ENCODE measurements around the gene AKAP3. TPM values are rescaled to one million over a fixed set of nuclear protein-coding genes. Genes with fewer than 3 reads are reported as not detected.

AKAP3 gene
- total and polyA plus RNA-seq, 2 experiments from 2014 or later = 1.3 to 3.2 TPM

GRCh38 chr12:4584281-4584680, 64.6 kb downstream of the AKAP3 start (continued):
- TF ChIP-seq REST (IDR thresholded peaks at IDR 0.05; ENCODE audit: unreplicated experiment) (no peak), EZH2phosphoT487 (IDR thresholded peaks at IDR 0.05; ENCODE audit: unreplicated experiment) (no peak)

GRCh38 chr12:4580281-4580688, 68.6 kb downstream of the AKAP3 start:
- H3K4me3 ChIP-seq = no peak overlapping the region
- H3K4me2 ChIP-seq = peak overlapping the region; percentile 28; the same call in 1 of the 2 replicates
- H3K9me2 ChIP-seq (ENCODE audit: insufficient read depth) = no peaks in the 10 kb centered on the region
- no peaks in the 10 kb centered on the region for H3F3A ChIP-seq (replicated peaks; ENCODE audit: low read depth)
- no peak overlapping the region for H3K27ac Mint-ChIP-seq
- DNase-seq (ENCODE audit: low spot score) (no peak), ATAC-seq (peak; percentile 70)
- no peaks in the 10 kb centered on the region for H3K79me2 ChIP-seq (replicated peaks; ENCODE audit: insufficient read depth)
- H3K36me3 ChIP-seq (ENCODE audit: insufficient read depth) = no peaks in the 10 kb centered on the region
- H3K27ac ChIP-seq (ENCODE audit: low read depth) = no peak overlapping the region
- no peaks in the 10 kb centered on the region for H4K20me1 ChIP-seq (replicated peaks; ENCODE audit: insufficient read depth)
- no peaks in the 10 kb centered on the region for H3K36me3 Mint-ChIP-seq (ENCODE audit: low read depth)
- peaks cover 1% of the 10 kb centered on the region for H3K27me3 Mint-ChIP-seq (ENCODE audit: insufficient read depth, low read depth, poor library complexity)
- H3K4me1 ChIP-seq (ENCODE audit: insufficient read depth) = peaks cover 11% of the 10 kb centered on the region; the same call in 1 of the 2 replicates
- no peaks in the 10 kb centered on the region for H3K27me3 ChIP-seq (ENCODE audit: insufficient read depth)
- H3K9me3 Mint-ChIP-seq = no peaks in the 10 kb centered on the region
- peaks cover 8% of the 10 kb centered on the region for H3K4me1 Mint-ChIP-seq
- no peak overlapping the region for H3K4me3 Mint-ChIP-seq
- peak overlapping the region; percentile 40 for H2AFZ ChIP-seq
- no peak for TF ChIP-seq REST (IDR thresholded peaks at IDR 0.05; ENCODE audit: unreplicated experiment)
- TF ChIP-seq ZNF114 (CRISPR knock-in tag; IDR thresholded peaks at IDR 0.05) = no peak
- no peak for TF ChIP-seq POLR2AphosphoS5 (IDR thresholded peaks at IDR 0.05; ENCODE audit: low read depth)
- no peak for TF ChIP-seq ZNF462 (CRISPR knock-in tag; IDR thresholded peaks at IDR 0.05)
- TF ChIP-seq ETS1 (IDR thresholded peaks at IDR 0.05) = no peak
- TF ChIP-seq JUNB (IDR thresholded peaks at IDR 0.05; ENCODE audit: unreplicated experiment) = no peak
- TF ChIP-seq CREB1 (CRISPR knock-in tag; IDR thresholded peaks at IDR 0.05; ENCODE audit: low read depth) = no peak
- TF ChIP-seq NANOG (IDR thresholded peaks at IDR 0.05; ENCODE audit: borderline replicate concordance) = no peak
- TF ChIP-seq EZH2phosphoT487 (IDR thresholded peaks at IDR 0.05; ENCODE audit: unreplicated experiment) = no peak
- no peak for TF ChIP-seq EZH2 (IDR thresholded peaks at IDR 0.05; ENCODE audit: low read depth, unreplicated experiment)
- TF ChIP-seq STAT1 (IDR thresholded peaks at IDR 0.05; ENCODE audit: unreplicated experiment) = no peak
